Neuron (in vitro differentiated cells): Measurements from ENCODE around the gene ZNF766.
"Not testable (repeated sequence)": the region's sequence is repeated elsewhere in the genome, so short reads cannot be mapped to it uniquely, and the experiment has no call there.

Experiments used
- H2AFZ ChIP-seq: one replicate; pipeline ENCODE4 v1.6.1; 2013; ENCODE audit warnings: low read depth, mild to moderate bottlenecking, inconsistent platforms, low read length, moderate library complexity
- H3K27me3 ChIP-seq: one replicate; pipeline ENCODE4 v1.6.1; 2013; ENCODE audit warnings: low read length; ENCODE audit not compliant: insufficient read depth
- H3K36me3 ChIP-seq: one replicate; pipeline ENCODE4 v1.6.1; 2013; ENCODE audit warnings: low read length; ENCODE audit not compliant: insufficient read depth
- H3K4me1 ChIP-seq: one replicate; pipeline ENCODE4 v1.6.1; 2013; ENCODE audit warnings: low read length; ENCODE audit not compliant: insufficient read depth
- H3K4me3 ChIP-seq: 2 replicates; pipeline ENCODE4 v1.5.1; 2013; ENCODE audit warnings: mild to moderate bottlenecking, low read length, moderate library complexity
- H3K9me3 ChIP-seq: one replicate; pipeline ENCODE4 v1.6.1; 2013; ENCODE audit warnings: low read length

Gene ZNF766

GRCh38 chr19:52296400-52296772 is 27.0 kb downstream of the ZNF766 start:
- Histone ChIP-seq H3K4me3 (peak overlapping the region; percentile 97), H3K4me1 (peaks cover 7% of the 10 kb centered on the region), H2AFZ (peak overlapping the region; percentile 70), H3K36me3 (peaks cover 34% of the 10 kb centered on the region), H3K27me3 (no peaks in the 10 kb centered on the region), H3K9me3 (peaks cover 19% of the 10 kb centered on the region)

- peak within 1 kb of the TSS; percentile 85 for H2AFZ ChIP-seq
- H3K9me3 ChIP-seq, result peaks cover 23% of the 10 kb centered on the region
- peak within 1 kb of the TSS; percentile 97 for H3K4me3 ChIP-seq
- peaks cover 7% of the 10 kb centered on the region for H3K4me1 ChIP-seq
- H3K27me3 ChIP-seq, result no peaks in the 10 kb centered on the region
- peaks cover 36% of the 10 kb centered on the region for H3K36me3 ChIP-seq
These were observed 27.6 kb downstream of the ZNF766 start, which contains the start of gene ZNF480 for GRCh38 chr19:52296773-52297600. TSS of gene ZNF480 (plus strand) at chr19:52297169. CDS start at chr19:52300413, 3,244 bp downstream.

GRCh38 chr19:52297601-52298364 is 28.4 kb downstream of the ZNF766 start:
- Histone ChIP-seq H3K9me3 (peaks cover 29% of the 10 kb centered on the region), H3K36me3 (peaks cover 38% of the 10 kb centered on the region), H3K27me3 (no peaks in the 10 kb centered on the region), H2AFZ (peak overlapping the region; percentile 85), H3K4me1 (peaks cover 7% of the 10 kb centered on the region), H3K4me3 (peak overlapping the region; percentile 97)

GRCh38 chr19:52307275-52307674 is 37.9 kb downstream of the ZNF766 start:
- H2AFZ ChIP-seq, result no peak overlapping the region
- H3K36me3 ChIP-seq, result peaks cover 70% of the 10 kb centered on the region
- no peaks in the 10 kb centered on the region for H3K4me1 ChIP-seq
- H3K4me3 ChIP-seq, result no peak overlapping the region
- peaks cover 53% of the 10 kb centered on the region for H3K9me3 ChIP-seq
- no peaks in the 10 kb centered on the region for H3K27me3 ChIP-seq

GRCh38 chr19:52322429-52322828 is 53.0 kb downstream of the ZNF766 start:
- Histone ChIP-seq H3K4me3 (no peak overlapping the region), H3K4me1 (no peaks in the 10 kb centered on the region), H3K27me3 (no peaks in the 10 kb centered on the region), H3K9me3 (peaks cover 77% of the 10 kb centered on the region), H3K36me3 (peaks cover 79% of the 10 kb centered on the region), H2AFZ (no peak overlapping the region)

GRCh38 chr19:52331757-52332156 is 62.4 kb downstream of the ZNF766 start:
- no peak overlapping the region for H3K4me3 ChIP-seq

GRCh38 chr19:52335768-52336116 is 66.4 kb downstream of the ZNF766 start:
- peaks cover 4% of the 10 kb centered on the region for H3K4me1 ChIP-seq
- H3K27me3 ChIP-seq, result no peaks in the 10 kb centered on the region
- H2AFZ ChIP-seq, result peak overlapping the region; percentile 61
- peaks cover 30% of the 10 kb centered on the region for H3K9me3 ChIP-seq
- H3K36me3 ChIP-seq, result peaks cover 10% of the 10 kb centered on the region
- H3K4me3 ChIP-seq, result peak overlapping the region; percentile 90

More at GRCh38 chr19:52331757-52332156, 62.4 kb downstream of the ZNF766 start:
- peaks cover 29% of the 10 kb centered on the region for H3K9me3 ChIP-seq
- no peaks in the 10 kb centered on the region for H3K27me3 ChIP-seq
- H3K36me3 ChIP-seq, result no peaks in the 10 kb centered on the region
- H2AFZ ChIP-seq, result no peak overlapping the region
- H3K4me1 ChIP-seq, result no peaks in the 10 kb centered on the region

GRCh38 chr19:52336117-52336790 is 66.9 kb downstream of the ZNF766 start, which contains the start of gene ZNF610:
TSS of gene ZNF610 (plus strand) at chr19:52336243. CDS start at chr19:52349173, 12,930 bp downstream.
- Histone ChIP-seq H3K4me3 (peak within 1 kb of the TSS; percentile 90), H3K9me3 (peaks cover 26% of the 10 kb centered on the region), H2AFZ (peak within 1 kb of the TSS; percentile 61), H3K4me1 (peaks cover 4% of the 10 kb centered on the region), H3K27me3 (no peaks in the 10 kb centered on the region), H3K36me3 (peaks cover 10% of the 10 kb centered on the region)

- Histone ChIP-seq H3K4me1 (peaks cover 4% of the 10 kb centered on the region), H3K4me3 (peak overlapping the region; percentile 90), H3K9me3 (peaks cover 23% of the 10 kb centered on the region), H3K27me3 (no peaks in the 10 kb centered on the region), H2AFZ (peak overlapping the region; percentile 61), H3K36me3 (peaks cover 12% of the 10 kb centered on the region)
These were observed 67.5 kb downstream of the ZNF766 start for GRCh38 chr19:52336791-52337381.

GRCh38 chr19:52339022-52339421 is 69.6 kb downstream of the ZNF766 start:
- Histone ChIP-seq H3K9me3 (peaks cover 28% of the 10 kb centered on the region), H3K36me3 (peaks cover 18% of the 10 kb centered on the region)
- H3K4me3 ChIP-seq, H2AFZ ChIP-seq, H3K4me1 ChIP-seq, H3K27me3 ChIP-seq: not testable (repeated sequence)

- Histone ChIP-seq H2AFZ (no peak overlapping the region), H3K27me3 (no peaks in the 10 kb centered on the region), H3K9me3 (peaks cover 35% of the 10 kb centered on the region), H3K36me3 (peaks cover 35% of the 10 kb centered on the region), H3K4me3 (no peak overlapping the region), H3K4me1 (no peaks in the 10 kb centered on the region)
These were observed 74.2 kb downstream of the ZNF766 start for GRCh38 chr19:52343548-52343947.

- no peaks in the 10 kb centered on the region for H3K4me1 ChIP-seq
- H2AFZ ChIP-seq, result no peak overlapping the region
- no peak overlapping the region for H3K4me3 ChIP-seq
- peaks cover 43% of the 10 kb centered on the region for H3K9me3 ChIP-seq
- H3K36me3 ChIP-seq, result peaks cover 49% of the 10 kb centered on the region
- no peaks in the 10 kb centered on the region for H3K27me3 ChIP-seq
These were observed 75.8 kb downstream of the ZNF766 start for GRCh38 chr19:52345162-52345561.
